HG02623 (cell line): ENCODE data around the gene RNGTT.
"Not testable (repeated sequence)": the region's sequence is repeated elsewhere in the genome, so short reads cannot be mapped to it uniquely, and the experiment has no call there.

Experiments used
- ATAC-seq: cut with Tn5 transposase; IDR thresholded peaks from one replicate; pipeline ENCODE4 v1.9.1; 2021; ENCODE audit warnings: moderate library complexity; ENCODE audit not compliant: unreplicated experiment

RNGTT gene

GRCh38 chr6:88741071-88741470 is 222.3 kb downstream of the RNGTT start:
- no peak for ATAC-seq

- ATAC-seq: no peak
These were observed 228.9 kb downstream of the RNGTT start for GRCh38 chr6:88734544-88734943.

- no peak for ATAC-seq
These were observed 232.8 kb downstream of the RNGTT start for GRCh38 chr6:88730611-88731011.

- no peak for ATAC-seq
These were observed 234.7 kb downstream of the RNGTT start for GRCh38 chr6:88728756-88729155.

GRCh38 chr6:88726409-88726808 is 237.0 kb downstream of the RNGTT start:
- not testable (repeated sequence) for ATAC-seq

- no peak for ATAC-seq
These were observed 238.1 kb downstream of the RNGTT start for GRCh38 chr6:88725111-88725975.

- ATAC-seq: no peak
These were observed 240.7 kb downstream of the RNGTT start for GRCh38 chr6:88722686-88723085.

- not testable (repeated sequence) for ATAC-seq
These were observed 247.0 kb downstream of the RNGTT start for GRCh38 chr6:88716399-88716798.

- no peak for ATAC-seq
These were observed 251.0 kb downstream of the RNGTT start for GRCh38 chr6:88712243-88712936.

- no peak for ATAC-seq
These were observed 253.6 kb downstream of the RNGTT start for GRCh38 chr6:88709819-88710246.

- no peak for ATAC-seq
These were observed 255.1 kb downstream of the RNGTT start for GRCh38 chr6:88708197-88708744.

GRCh38 chr6:88705601-88706000 is 257.8 kb downstream of the RNGTT start:
- ATAC-seq: peak; percentile 88

- no peak for ATAC-seq
These were observed 258.4 kb downstream of the RNGTT start for GRCh38 chr6:88704980-88705379.

- ATAC-seq: no peak
These were observed 260.4 kb downstream of the RNGTT start for GRCh38 chr6:88702956-88703556.

GRCh38 chr6:88698661-88699060 is 264.8 kb downstream of the RNGTT start:
- no peak for ATAC-seq

- ATAC-seq: no peak
These were observed 267.5 kb downstream of the RNGTT start for GRCh38 chr6:88695937-88696336.

- no peak for ATAC-seq
These were observed 279.7 kb downstream of the RNGTT start for GRCh38 chr6:88683734-88684133.

- ATAC-seq: no peak
These were observed 282.8 kb downstream of the RNGTT start for GRCh38 chr6:88680654-88681053.

GRCh38 chr6:88679841-88680240 is 283.6 kb downstream of the RNGTT start:
- ATAC-seq: no peak

- ATAC-seq: no peak
These were observed 286.1 kb downstream of the RNGTT start for GRCh38 chr6:88677356-88677755.

- ATAC-seq: no peak
These were observed 291.8 kb downstream of the RNGTT start for GRCh38 chr6:88671624-88672023.
